Activated B cell treated with CpG ODN at 0.5 μM for 24 hours (primary cell): Measurements from ENCODE around the gene SULT1C2. TPM values are rescaled to one million over a fixed set of nuclear protein-coding genes. Genes with fewer than 3 reads are reported as not detected.

Experiments used
- ATAC-seq: fragments of 200-7000 bp; cut with Tn5 transposase; one replicate; pipeline ENCODE4 v1.10.0; 2021; ENCODE audit warnings: low read depth, mild to moderate bottlenecking, moderate library complexity
- CTCF ChIA-PET: fragments of 350-600 bp; sonication (Branson Sonifier 250); formaldehyde crosslinking; loops from one replicate; lab custom pipeline; 2021; ENCODE audit warnings: antibody characterized with exemption; lab: Charles Lee
- POLR2A ChIA-PET: fragments of 350-600 bp; sonication (Branson Sonifier 250); formaldehyde crosslinking; loops from one replicate; lab custom pipeline; 2021; ENCODE audit warnings: antibody characterized with exemption; lab: Charles Lee
- DNase-seq: peaks from one replicate; pipeline ENCODE4 v3.0.0; 2022
- H3K27ac Mint-ChIP-seq: one replicate; pipeline ENCODE4 v1.8.0; 2020; ENCODE audit warnings: mixed read lengths
- H3K27me3 Mint-ChIP-seq: one replicate; pipeline ENCODE4 v1.8.0; 2021; ENCODE audit warnings: mixed read lengths
- H3K36me3 Mint-ChIP-seq: one replicate; pipeline ENCODE4 v1.8.0; 2021; ENCODE audit warnings: low read depth, mixed read lengths
- H3K4me1 Mint-ChIP-seq: one replicate; pipeline ENCODE4 v1.8.0; 2021; ENCODE audit warnings: mixed read lengths
- H3K4me3 Mint-ChIP-seq: one replicate; pipeline ENCODE4 v1.8.0; 2020; ENCODE audit warnings: mild to moderate bottlenecking, mixed read lengths
- H3K9me3 Mint-ChIP-seq: one replicate; pipeline ENCODE4 v1.8.0; 2020; ENCODE audit warnings: mixed read lengths
- CTCF ChIP-seq: fragments of 200-600 bp; IDR thresholded peaks from one replicate; pipeline ENCODE4 v1.8.0; 2022; ENCODE audit warnings: antibody characterized with exemption, mild to moderate bottlenecking
- intact Hi-C: fragments of 100-400 bp; cut with micrococcal nuclease; formaldehyde crosslinking; loops from one replicate; pipeline ENCODE4 v1.15.1; 2024
- total RNA-seq: library from RNA; stranded (reverse); gene quantifications from 2 replicates; pipeline ENCODE4 v1.2.3, GENCODE V29; 2022

Gene SULT1C2
- total RNA-seq, 1 donor from 2014 or later: not detected

- ChIA-PET CTCF (interaction anchor here (0.8 kb wide), 1 partner anchor 9 kb away, joined by 3 read pairs; no protein-coding TSS in a partner anchor), POLR2A (no interaction called here)
- H3K4me3 Mint-ChIP-seq: no peak overlapping the region
- no peak overlapping the region for H3K27ac Mint-ChIP-seq
- DNase-seq (no peak), ATAC-seq (no peak)
- TF ChIP-seq CTCF: no peak
- no peaks in the 10 kb centered on the region for H3K9me3 Mint-ChIP-seq
- peaks cover under 1% of the 10 kb centered on the region for H3K27me3 Mint-ChIP-seq
- intact Hi-C loops: no loop called here
- peaks cover 5% of the 10 kb centered on the region for H3K4me1 Mint-ChIP-seq
- H3K36me3 Mint-ChIP-seq: no peaks in the 10 kb centered on the region
Observed at GRCh38 chr2:108329771-108330170, 41.1 kb downstream of the SULT1C2 start.

GRCh38 chr2:108330979-108331378 lies 42.3 kb downstream of the SULT1C2 start:
- ChIA-PET POLR2A (no interaction called here), CTCF (no interaction called here)
- Mint-ChIP-seq H3K27me3 (peaks cover 4% of the 10 kb centered on the region), H3K36me3 (no peaks in the 10 kb centered on the region), H3K27ac (no peak overlapping the region), H3K4me3 (no peak overlapping the region), H3K9me3 (no peaks in the 10 kb centered on the region), H3K4me1 (peaks cover 5% of the 10 kb centered on the region)
- TF ChIP-seq CTCF: no peak
- intact Hi-C loops: no loop called here
- no peak for ATAC-seq
- DNase-seq: no peak

- no peaks in the 10 kb centered on the region for H3K36me3 Mint-ChIP-seq
- ChIA-PET POLR2A (no interaction called here), CTCF (no interaction called here)
- H3K9me3 Mint-ChIP-seq: no peaks in the 10 kb centered on the region
- no peak for ATAC-seq
- no peak for TF ChIP-seq CTCF
- intact Hi-C loops: no loop called here
- no peak overlapping the region for H3K27ac Mint-ChIP-seq
- H3K4me1 Mint-ChIP-seq: no peaks in the 10 kb centered on the region
- DNase-seq: no peak
- peaks cover 13% of the 10 kb centered on the region for H3K27me3 Mint-ChIP-seq
- no peak overlapping the region for H3K4me3 Mint-ChIP-seq
Observed at GRCh38 chr2:108345951-108346350, 57.3 kb downstream of the SULT1C2 start.

GRCh38 chr2:108346827-108347226 lies 58.1 kb downstream of the SULT1C2 start:
- no peak for TF ChIP-seq CTCF
- Mint-ChIP-seq H3K4me3 (no peak overlapping the region), H3K27ac (no peak overlapping the region), H3K36me3 (no peaks in the 10 kb centered on the region), H3K4me1 (no peaks in the 10 kb centered on the region), H3K27me3 (peaks cover 13% of the 10 kb centered on the region), H3K9me3 (no peaks in the 10 kb centered on the region)
- ChIA-PET CTCF (no interaction called here), POLR2A (no interaction called here)
- intact Hi-C loops: no loop called here
- DNase-seq (no peak), ATAC-seq (no peak)

GRCh38 chr2:108347786-108348185 lies 59.1 kb downstream of the SULT1C2 start:
- Mint-ChIP-seq H3K4me1 (no peaks in the 10 kb centered on the region), H3K9me3 (no peaks in the 10 kb centered on the region), H3K4me3 (no peak overlapping the region), H3K27me3 (peaks cover 12% of the 10 kb centered on the region), H3K27ac (no peak overlapping the region), H3K36me3 (no peaks in the 10 kb centered on the region)
- no peak for TF ChIP-seq CTCF
- no peak for ATAC-seq
- ChIA-PET CTCF (no interaction called here), POLR2A (no interaction called here)
- intact Hi-C loops: no loop called here
- no peak for DNase-seq
